H1 (cell line): ENCODE results near the gene RAB8B. TPM values are rescaled to one million over a fixed set of nuclear protein-coding genes. Genes with fewer than 3 reads are reported as not detected.

Experiments
- EZH2 ChIP-seq: fragments of 200-600 bp; sonication (generic); IDR thresholded peaks from 2 replicates; pipeline ENCODE4 v1.7.1; 2012; ENCODE audit warnings: low read depth, mild to moderate bottlenecking, moderate library complexity, low read length, inconsistent platforms; ENCODE audit not compliant: severe bottlenecking
- HDAC2 ChIP-seq, 2 experiments: fragments of 300-600 bp in 1 of 2; sonication (generic) in 1 of 2; IDR thresholded peaks; 2 replicates each; pipeline ENCODE4 v1.6.1; 2011 to 2012; ENCODE audit warnings: low read depth in 2 of 2, low read length in 2 of 2, mild to moderate bottlenecking in 2 of 2, moderate library complexity in 2 of 2, borderline replicate concordance in 1 of 2, inconsistent platforms in 1 of 2
- KDM5A ChIP-seq: fragments of 200-600 bp; IDR thresholded peaks from 2 replicates; pipeline ENCODE4 v1.7.1; 2012; ENCODE audit warnings: mild to moderate bottlenecking, low read length, inconsistent platforms, mixed read lengths
- polyA plus RNA-seq, 7 experiments: library from polyadenylated mRNA; depleted of rRNA in 3 of 7; stranded (reverse) in 5 of 7; unstranded in 2 of 7; fragments of >200 nt in 5 of 7; fragments of 200-250 nt in 2 of 7; gene quantifications; 1 replicate in 5 of 7; 2 replicates in 1 of 7; 4 replicates in 1 of 7; pipeline versions ENCODE4 v1.2.1 to v1.2.3, GENCODE V29; 2011 to 2013; ENCODE audit warnings: missing spikeins in 2 of 7, mixed read lengths in 2 of 7
- total RNA-seq: library from RNA; stranded (reverse); fragmentation: NEBNext Ultra II Directional; extraction: Animal tissue kit (Norgen Biotek cat#: 25700); gene quantifications from 2 replicates; pipeline ENCODE4 v1.2.1, GENCODE V29; 2021

The RAB8B gene
- total and polyA plus RNA-seq, 2 of the 8 experiments (the other 6 are each of a cell fraction or from before 2014, with no cell fraction given): 9.5 to 47.8 TPM

GRCh38 chr15:63313825-63314224 lies 124.4 kb downstream of the RAB8B start (continued):
- TF ChIP-seq KDM5A (no peak), EZH2 (no peak), HDAC2 (IDR thresholded peaks at IDR 0.05; ENCODE audit: borderline replicate concordance in 1 of 2, low read depth in 2 of 2, low read length in 2 of 2) (no peak)
